Colonic mucosa (tissue), 4 donors: ENCODE results near the gene CCNY. TPM values are rescaled to one million over a fixed set of nuclear protein-coding genes. Genes with fewer than 3 reads are reported as not detected.

Experiments used
- DNase-seq: peaks from one replicate; pipeline ENCODE4 v3.0.0-alpha.2; 2020
- H3K27ac ChIP-seq: fragments of 200-600 bp; one replicate; pipeline ENCODE4 v1.8.0; 2021
- H3K27me3 ChIP-seq: fragments of 200-600 bp; one replicate; pipeline ENCODE4 v1.8.0; 2021
- H3K36me3 ChIP-seq: fragments of 200-600 bp; one replicate; pipeline ENCODE4 v1.8.0; 2021
- H3K4me1 ChIP-seq: fragments of 200-600 bp; one replicate; pipeline ENCODE4 v1.8.0; 2021; ENCODE audit warnings: mild to moderate bottlenecking
- H3K4me3 ChIP-seq: fragments of 200-600 bp; one replicate; pipeline ENCODE4 v1.8.0; 2021
- H3K9ac ChIP-seq, 2 donors: one replicate each; pipeline ENCODE4 v1.7.0; 2013; ENCODE audit warnings: control low read depth in 2 of 2, low read depth in 2 of 2, low read length in 2 of 2
- H3K9me3 ChIP-seq: fragments of 200-600 bp; one replicate; pipeline ENCODE4 v1.8.0; 2021
- intact Hi-C: fragments of 100-400 bp; cut with DNase I; formaldehyde crosslinking; loops from one replicate; pipeline ENCODE4 v1.14.1; 2022
- total RNA-seq, 2 donors: library from RNA; stranded (reverse); fragmentation: NEBNext Ultra II Directional in 1 of 2; extraction: Animal tissue kit (Norgen Biotek cat#: 25700) in 1 of 2; gene quantifications; one replicate each; pipeline ENCODE4 v1.2.1, GENCODE V29; 2021
- TF ChIP-seq, protein P1 (sequence below): fragments of 200-600 bp; IDR thresholded peaks from one replicate; pipeline ENCODE4 v1.8.0; 2022; ENCODE audit warnings: antibody characterized with exemption, mild to moderate bottlenecking
- donor health status: healthy.
- donor health status: DM: no; HTN: no; CAD: no.
- donor health status: DM: no; HTN: no; CAD: no.

Gene CCNY
- total RNA-seq, 2 donors from 2014 or later, result 43.5 to 68.6 TPM

DNA sequence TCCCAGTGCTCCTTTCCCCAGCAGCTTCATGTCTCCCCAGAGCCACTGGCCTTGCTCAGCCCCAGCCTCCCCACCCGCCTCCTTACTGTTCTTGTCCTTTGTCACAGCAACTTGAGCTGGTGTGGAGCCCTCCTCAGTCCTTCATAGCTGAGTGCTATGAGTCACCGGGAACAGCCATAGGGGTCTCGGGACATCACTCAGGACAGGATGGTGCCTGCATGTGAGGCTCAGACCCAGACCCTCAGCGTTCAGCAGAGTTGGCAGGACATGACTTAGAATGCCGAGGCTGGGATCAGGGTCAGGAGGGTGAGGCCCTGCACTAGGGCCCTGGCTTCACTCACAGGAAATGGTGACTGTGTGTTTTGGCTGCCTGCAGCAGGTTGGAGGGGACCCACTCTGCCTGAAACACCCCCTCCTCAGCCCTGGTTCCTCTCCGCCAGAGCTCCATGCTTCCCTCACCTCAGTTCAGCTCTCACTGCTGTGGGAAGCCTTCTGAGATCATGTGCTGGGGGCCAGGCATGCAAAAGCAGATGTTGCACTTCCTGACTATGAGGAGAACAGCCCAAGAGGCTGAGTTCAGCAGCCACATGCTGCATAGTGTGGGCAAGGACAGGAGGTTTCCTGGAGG lies 228.1 kb downstream of the CCNY start:
- Histone ChIP-seq H3K9me3 (no peaks in the 10 kb centered on the region), H3K27me3 (no peaks in the 10 kb centered on the region), H3K4me3 (no peak overlapping the region), H3K27ac (no peak overlapping the region), H3K4me1 (no peaks in the 10 kb centered on the region), H3K9ac (no peak overlapping the region), H3K36me3 (peaks cover 8% of the 10 kb centered on the region)
- DNase-seq, result no peak
- TF ChIP-seq, protein P1, sequence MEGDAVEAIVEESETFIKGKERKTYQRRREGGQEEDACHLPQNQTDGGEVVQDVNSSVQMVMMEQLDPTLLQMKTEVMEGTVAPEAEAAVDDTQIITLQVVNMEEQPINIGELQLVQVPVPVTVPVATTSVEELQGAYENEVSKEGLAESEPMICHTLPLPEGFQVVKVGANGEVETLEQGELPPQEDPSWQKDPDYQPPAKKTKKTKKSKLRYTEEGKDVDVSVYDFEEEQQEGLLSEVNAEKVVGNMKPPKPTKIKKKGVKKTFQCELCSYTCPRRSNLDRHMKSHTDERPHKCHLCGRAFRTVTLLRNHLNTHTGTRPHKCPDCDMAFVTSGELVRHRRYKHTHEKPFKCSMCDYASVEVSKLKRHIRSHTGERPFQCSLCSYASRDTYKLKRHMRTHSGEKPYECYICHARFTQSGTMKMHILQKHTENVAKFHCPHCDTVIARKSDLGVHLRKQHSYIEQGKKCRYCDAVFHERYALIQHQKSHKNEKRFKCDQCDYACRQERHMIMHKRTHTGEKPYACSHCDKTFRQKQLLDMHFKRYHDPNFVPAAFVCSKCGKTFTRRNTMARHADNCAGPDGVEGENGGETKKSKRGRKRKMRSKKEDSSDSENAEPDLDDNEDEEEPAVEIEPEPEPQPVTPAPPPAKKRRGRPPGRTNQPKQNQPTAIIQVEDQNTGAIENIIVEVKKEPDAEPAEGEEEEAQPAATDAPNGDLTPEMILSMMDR, result no peak
- intact Hi-C loops, result loop anchor here (10.0 kb wide), 1 partner anchor 330 kb away; no protein-coding TSS in a partner anchor

GRCh38 chr10:35565602-35566081 lies 229.3 kb downstream of the CCNY start:
- H3K27ac ChIP-seq, result no peak overlapping the region
- intact Hi-C loops, result loop anchor here (10.0 kb wide), 1 partner anchor 331 kb away; no protein-coding TSS in a partner anchor
- no peaks in the 10 kb centered on the region for H3K4me1 ChIP-seq
- H3K36me3 ChIP-seq, result peaks cover 12% of the 10 kb centered on the region
- no peak overlapping the region for H3K9ac ChIP-seq
- no peaks in the 10 kb centered on the region for H3K27me3 ChIP-seq
- TF ChIP-seq, protein P1, result no peak
- no peaks in the 10 kb centered on the region for H3K9me3 ChIP-seq
- DNase-seq, result no peak
- H3K4me3 ChIP-seq, result no peak overlapping the region

GRCh38 chr10:35567951-35568350 lies 231.6 kb downstream of the CCNY start:
- TF ChIP-seq, protein P1, result no peak
- Histone ChIP-seq H3K4me3 (no peak overlapping the region), H3K27ac (no peak overlapping the region), H3K36me3 (peaks cover 12% of the 10 kb centered on the region), H3K9ac (no peak overlapping the region), H3K4me1 (no peaks in the 10 kb centered on the region), H3K9me3 (no peaks in the 10 kb centered on the region), H3K27me3 (no peaks in the 10 kb centered on the region)
- intact Hi-C loops, result loop anchor here (10.0 kb wide), 1 partner anchor 333 kb away; no protein-coding TSS in a partner anchor
- DNase-seq, result no peak

DNA sequence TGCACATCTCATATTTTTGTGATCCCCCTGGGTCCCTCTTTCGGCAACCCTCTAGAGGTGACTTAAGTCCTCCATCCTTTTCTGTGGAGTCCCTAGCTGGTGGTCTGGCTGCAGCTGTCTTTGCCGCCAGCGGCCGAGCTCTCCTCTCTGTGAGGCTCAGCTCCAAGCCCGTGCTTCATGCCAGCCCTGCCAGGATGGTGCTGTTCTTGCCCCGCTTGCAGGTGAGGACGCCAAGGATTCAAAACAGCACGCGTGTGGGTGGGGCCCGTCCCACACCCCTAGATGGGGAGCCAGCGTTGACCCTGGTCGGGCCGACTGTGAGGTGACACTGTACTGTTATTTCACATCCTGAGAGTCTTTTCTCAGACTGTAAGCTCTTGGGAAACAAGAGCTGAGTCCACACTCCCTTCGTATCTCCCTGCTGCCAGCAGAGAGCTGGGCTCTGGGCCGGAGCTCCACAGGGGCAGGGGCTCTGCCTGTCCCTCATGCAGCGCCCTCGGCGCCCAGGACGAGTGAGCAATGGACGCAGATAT lies 232.2 kb downstream of the CCNY start:
- H3K27me3 ChIP-seq, result no peaks in the 10 kb centered on the region
- no peaks in the 10 kb centered on the region for H3K4me1 ChIP-seq
- no peak overlapping the region for H3K4me3 ChIP-seq
- no peak overlapping the region for H3K27ac ChIP-seq
- TF ChIP-seq, protein P1, result no peak
- H3K9me3 ChIP-seq, result no peaks in the 10 kb centered on the region
- intact Hi-C loops, result loop anchor here (10.0 kb wide), 1 partner anchor 334 kb away; no protein-coding TSS in a partner anchor
- no peak for DNase-seq
- peaks cover 12% of the 10 kb centered on the region for H3K36me3 ChIP-seq
- H3K9ac ChIP-seq, result no peak overlapping the region

- no peak overlapping the region for H3K9ac ChIP-seq
- no peak overlapping the region for H3K4me3 ChIP-seq
- DNase-seq, result no peak
- H3K27me3 ChIP-seq, result no peaks in the 10 kb centered on the region
- H3K36me3 ChIP-seq, result peaks cover 12% of the 10 kb centered on the region
- H3K9me3 ChIP-seq, result no peaks in the 10 kb centered on the region
- TF ChIP-seq, protein P1, result no peak
- no peaks in the 10 kb centered on the region for H3K4me1 ChIP-seq
- intact Hi-C loops, result loop anchor here (10.0 kb wide), 1 partner anchor 334 kb away; no protein-coding TSS in a partner anchor
- no peak overlapping the region for H3K27ac ChIP-seq
These were observed 232.9 kb downstream of the CCNY start for GRCh38 chr10:35569111-35569707.
